H1 (cell line): Measurements from ENCODE around the gene ACBD6. TPM values are rescaled to one million over a fixed set of nuclear protein-coding genes. Genes with fewer than 3 reads are reported as not detected.

ENCODE experiments used
- CTCF ChIA-PET: fragments of 300-600 bp; sonication (Branson Sonifier 250); formaldehyde crosslinking; loops from one replicate; lab custom pipeline; 2021; ENCODE audit not compliant: partially characterized antibody; lab: Charles Lee
- POLR2A ChIA-PET: fragments of 300-600 bp; sonication (Branson Sonifier 250); formaldehyde crosslinking; loops from one replicate; lab custom pipeline; 2021; ENCODE audit warnings: inconsistent platforms; ENCODE audit not compliant: partially characterized antibody; lab: Charles Lee
- DNase-seq, 2 experiments: peaks; one replicate each; pipeline versions ENCODE4 v3.0.0 to v3.0.0-alpha.2; 2010 to 2022; ENCODE audit warnings: low spot score in 2 of 2, low read depth in 1 of 2, mixed read lengths in 1 of 2
- FAIRE-seq: peaks from 2 replicates; lab custom pipeline; 2011; peaks lifted over from hg19 to GRCh38; lab: Jason Lieb, UNC
- H2AFZ ChIP-seq: 2 replicates; pipeline ENCODE4 v1.8.1; 2012; ENCODE audit warnings: low read length, inconsistent platforms
- H2AK5ac ChIP-seq: 2 replicates; pipeline ENCODE4 v1.6.1; 2013; ENCODE audit warnings: low read depth, low read length
- H2BK120ac ChIP-seq: replicated peaks from 2 replicates; pipeline ENCODE3; 2013; ENCODE audit warnings: low read depth, low read length, inconsistent platforms
- H2BK12ac ChIP-seq: 2 replicates; pipeline ENCODE4 v1.6.1; 2013; ENCODE audit warnings: low read depth, low read length
- H2BK15ac ChIP-seq: 2 replicates; pipeline ENCODE4 v1.6.1; 2013; ENCODE audit warnings: low read length
- H2BK20ac ChIP-seq: 2 replicates; pipeline ENCODE4 v1.6.1; 2013; ENCODE audit warnings: low read length
- H2BK5ac ChIP-seq: 2 replicates; pipeline ENCODE4 v1.6.1; 2013; ENCODE audit warnings: low read depth, low read length
- H3K14ac ChIP-seq: 2 replicates; pipeline ENCODE4 v1.6.1; 2013; ENCODE audit warnings: inconsistent platforms; ENCODE audit not compliant: insufficient read length
- H3K18ac ChIP-seq: 2 replicates; pipeline ENCODE4 v1.6.1; 2013; ENCODE audit warnings: low read length; ENCODE audit errors: extremely low read depth
- H3K23ac ChIP-seq: 2 replicates; pipeline ENCODE4 v1.6.1; 2013; ENCODE audit warnings: inconsistent platforms; ENCODE audit not compliant: insufficient read length
- H3K23me2 ChIP-seq: 2 replicates; pipeline ENCODE4 v1.6.1; 2013; ENCODE audit warnings: low read depth, low read length
- H3K27ac ChIP-seq: 2 replicates; pipeline ENCODE4 v1.6.1; 2011; ENCODE audit warnings: low read depth, low read length, inconsistent platforms
- H3K27me3 ChIP-seq, 4 experiments: replicated peaks in 1 of 4; 1 replicate in 1 of 4; 2 replicates in 3 of 4; pipeline versions ENCODE4 v1.6.1 to v1.8.1; 2011 to 2013; ENCODE audit warnings: low read length in 3 of 4, mild to moderate bottlenecking in 3 of 4, inconsistent platforms in 2 of 4, mixed read lengths in 2 of 4, moderate library complexity in 1 of 4; ENCODE audit not compliant: control insufficient read depth in 3 of 4, insufficient read depth in 3 of 4; ENCODE audit errors: extremely low read depth in 1 of 4
- H3K36me3 ChIP-seq, 4 experiments: 2 replicates each; pipeline versions ENCODE4 v1.6.1 to v1.8.1; 2011 to 2013; ENCODE audit warnings: mild to moderate bottlenecking in 4 of 4, low read length in 3 of 4, moderate library complexity in 2 of 4, control low read depth in 1 of 4, inconsistent platforms in 1 of 4; ENCODE audit not compliant: insufficient read depth in 4 of 4, control insufficient read depth in 2 of 4
- H3K4ac ChIP-seq: replicated peaks from 2 replicates; pipeline ENCODE3; 2013; ENCODE audit warnings: low read length, low read depth, mixed read lengths, inconsistent platforms; ENCODE audit not compliant: insufficient read length
- H3K4me1 ChIP-seq, 4 experiments: replicated peaks in 1 of 4; 1 replicate in 1 of 4; 2 replicates in 3 of 4; pipeline versions ENCODE4 v1.6.1 to v1.8.1; 2011 to 2013; ENCODE audit warnings: low read length in 3 of 4, inconsistent platforms in 2 of 4, mixed read lengths in 1 of 4; ENCODE audit not compliant: insufficient read depth in 4 of 4, control insufficient read depth in 3 of 4
- H3K4me2 ChIP-seq, 2 experiments: 2 replicates each; pipeline versions ENCODE4 v1.6.1 to v1.8.1; 2011 to 2013; ENCODE audit warnings: low read depth in 2 of 2, low read length in 2 of 2, control low read depth in 1 of 2, inconsistent platforms in 1 of 2, mild to moderate bottlenecking in 1 of 2; ENCODE audit not compliant: insufficient read depth in 1 of 2
- H3K4me3 ChIP-seq, 4 experiments: fragments of 200-600, 300-600 bp in 1 of 4; sonication (generic), shearing (Covaris generic), sonication (Bioruptor Twin) in 1 of 4; 2 replicates each; pipeline versions ENCODE4 v1.5.1 to v1.8.1; 2011 to 2016; ENCODE audit warnings: low read length in 4 of 4, low read depth in 3 of 4, control low read depth in 2 of 4, inconsistent platforms in 2 of 4, mild to moderate bottlenecking in 2 of 4, mixed read lengths in 1 of 4, moderate library complexity in 1 of 4; ENCODE audit not compliant: insufficient read depth in 2 of 4; ENCODE audit errors: extremely low read depth in 1 of 4
- H3K56ac ChIP-seq: replicated peaks from 2 replicates; pipeline ENCODE3; 2013; ENCODE audit warnings: low read depth, mild to moderate bottlenecking, mixed read lengths, low read length, inconsistent platforms; ENCODE audit not compliant: insufficient read length
- H3K79me1 ChIP-seq: 2 replicates; pipeline ENCODE4 v1.6.1; 2013; ENCODE audit warnings: low read depth, low read length, control low read depth
- H3K79me2 ChIP-seq, 2 experiments: 2 replicates each; pipeline versions ENCODE4 v1.6.1 to v1.8.1; 2012 to 2013; ENCODE audit warnings: low read length in 2 of 2, mild to moderate bottlenecking in 2 of 2, inconsistent platforms in 1 of 2; ENCODE audit not compliant: insufficient read depth in 2 of 2, control insufficient read depth in 1 of 2
- H3K9ac ChIP-seq, 4 experiments: replicated peaks in 1 of 4; 1 replicate in 1 of 4; 2 replicates in 3 of 4; pipeline versions ENCODE4 v1.6.1 to v1.8.1; 2011 to 2013; ENCODE audit warnings: low read depth in 3 of 4, low read length in 3 of 4, control low read depth in 2 of 4, mild to moderate bottlenecking in 2 of 4, moderate library complexity in 2 of 4, inconsistent platforms in 1 of 4; ENCODE audit errors: extremely low read depth in 1 of 4
- H3K9me3 ChIP-seq, 2 experiments: 2 replicates each; pipeline versions ENCODE4 v1.6.1 to v1.8.1; 2012 to 2013; ENCODE audit warnings: mild to moderate bottlenecking in 2 of 2, moderate library complexity in 2 of 2, control low read depth in 1 of 2, inconsistent platforms in 1 of 2, low read depth in 1 of 2, low read length in 1 of 2, mixed read lengths in 1 of 2; ENCODE audit not compliant: insufficient read depth in 2 of 2
- H4K20me1 ChIP-seq, 2 experiments: replicated peaks in 1 of 2; 2 replicates each; pipeline versions ENCODE3 to v1.8.1; 2011 to 2013; ENCODE audit warnings: inconsistent platforms in 2 of 2, low read length in 2 of 2, mild to moderate bottlenecking in 1 of 2; ENCODE audit not compliant: insufficient read depth in 2 of 2, control insufficient read depth in 1 of 2
- H4K5ac ChIP-seq: 2 replicates; pipeline ENCODE4 v1.6.1; 2013; ENCODE audit warnings: low read length, low read depth, mixed read lengths, inconsistent platforms; ENCODE audit not compliant: insufficient read length
- H4K8ac ChIP-seq: 2 replicates; pipeline ENCODE4 v1.8.0; 2013; ENCODE audit warnings: mild to moderate bottlenecking, moderate library complexity, low read length, inconsistent platforms; ENCODE audit not compliant: insufficient read depth; ENCODE audit errors: extremely low read depth
- H4K91ac ChIP-seq: replicated peaks from 2 replicates; pipeline ENCODE3; 2013; ENCODE audit warnings: low read length, mixed read lengths, inconsistent platforms; ENCODE audit not compliant: insufficient read length
- EZH2 ChIP-seq: fragments of 200-600 bp; sonication (generic); IDR thresholded peaks from 2 replicates; pipeline ENCODE4 v1.7.1; 2012; ENCODE audit warnings: low read depth, mild to moderate bottlenecking, moderate library complexity, low read length, inconsistent platforms; ENCODE audit not compliant: severe bottlenecking
- JUN ChIP-seq: IDR thresholded peaks from 2 replicates; pipeline ENCODE4 v1.6.1; 2011; ENCODE audit warnings: low read depth, mild to moderate bottlenecking, improper control_type of control experiment, low read length
- MAX ChIP-seq: IDR thresholded peaks from 2 replicates; pipeline ENCODE4 v1.6.1; 2012; ENCODE audit warnings: inconsistent platforms
- SIN3A ChIP-seq, 2 experiments: IDR thresholded peaks in 1 of 2; conservative IDR thresholded peaks in 1 of 2; 2 replicates each; pipeline ENCODE4 v1.6.1; 2011 to 2012; ENCODE audit warnings: low read length in 2 of 2, improper control_type of control experiment in 1 of 2, low read depth in 1 of 2, mild to moderate bottlenecking in 1 of 2
- SIX5 ChIP-seq: IDR thresholded peaks from 2 replicates; pipeline ENCODE4 v1.6.1; 2011; ENCODE audit warnings: mild to moderate bottlenecking, low read depth, low read length
- SP1 ChIP-seq: IDR thresholded peaks from 2 replicates; pipeline ENCODE4 v1.6.1; 2011; ENCODE audit warnings: low read depth, low read length
- TBP ChIP-seq: IDR thresholded peaks from 2 replicates; pipeline ENCODE4 v1.6.1; 2011; ENCODE audit warnings: low read depth, low read length, improper control_type of control experiment
- TCF12 ChIP-seq: IDR thresholded peaks from 2 replicates; pipeline ENCODE4 v1.6.1; 2011; ENCODE audit warnings: low read depth, mild to moderate bottlenecking, low read length
- TEAD4 ChIP-seq: IDR thresholded peaks from 2 replicates; pipeline ENCODE4 v1.6.1; 2012; ENCODE audit warnings: low read depth, low read length, inconsistent platforms, mixed read lengths
- YY1 ChIP-seq: IDR thresholded peaks from 2 replicates; pipeline ENCODE4 v1.6.1; 2011; ENCODE audit warnings: low read depth, mild to moderate bottlenecking, low read length
- WGBS, 2 experiments: shearing (Covaris generic) in 1 of 2; methylation state at CpG; one replicate each; pipeline versions ENCODE4 v1.1.6 to v1.1.7; 2013 to 2015; ENCODE audit warnings: low lambda C conversion rate in 2 of 2, mixed read lengths in 2 of 2, inconsistent platforms in 1 of 2, low coverage in 1 of 2, missing lambda C conversion rate in 1 of 2; ENCODE audit not compliant: insufficient replicate concordance in 2 of 2, insufficient coverage in 1 of 2, insufficient read length in 1 of 2; ENCODE audit errors: extremely low coverage in 1 of 2, missing lambda C conversion rate in 1 of 2; 5-methylcytosine and 5-hydroxymethylcytosine counted together
- polyA plus RNA-seq, 7 experiments: library from polyadenylated mRNA; depleted of rRNA in 3 of 7; stranded (reverse) in 5 of 7; unstranded in 2 of 7; fragments of >200 nt in 5 of 7; fragments of 200-250 nt in 2 of 7; gene quantifications; 1 replicate in 5 of 7; 2 replicates in 1 of 7; 4 replicates in 1 of 7; pipeline versions ENCODE4 v1.2.1 to v1.2.3, GENCODE V29; 2011 to 2013; ENCODE audit warnings: missing spikeins in 2 of 7, mixed read lengths in 2 of 7
- total RNA-seq: library from RNA; stranded (reverse); fragmentation: NEBNext Ultra II Directional; extraction: Animal tissue kit (Norgen Biotek cat#: 25700); gene quantifications from 2 replicates; pipeline ENCODE4 v1.2.1, GENCODE V29; 2021

The ACBD6 gene
- total and polyA plus RNA-seq, 2 of the 8 experiments (the other 6 are each of a cell fraction or from before 2014, with no cell fraction given) = 52.0 to 67.7 TPM

- Histone ChIP-seq H3K9me3 (peaks cover 13 to 18% of the 10 kb centered on the region in 2 experiments), H3K79me1 (no peaks in the 10 kb centered on the region), H3K27ac (no peak overlapping the region), H2AK5ac (no peak overlapping the region), H2BK12ac (no peak overlapping the region), H3K4me3 (no peak overlapping the region), H2BK5ac (no peak overlapping the region), H2BK15ac (no peak overlapping the region), H4K8ac (no peak overlapping the region), H4K20me1 (no peaks in the 10 kb centered on the region), H3K36me3 (peaks cover 0 to 3% (median 0%) of the 10 kb centered on the region in 4 experiments; a peak in 1 of 8 replicates), H3K23ac (no peak overlapping the region), H3K23me2 (peaks cover under 1% of the 10 kb centered on the region; the same call in 1 of the 2 replicates), H2BK20ac (no peak overlapping the region), H4K5ac (no peak overlapping the region), H3K9ac (no peak overlapping the region), H3K79me2 (no peaks in the 10 kb centered on the region), H2BK120ac (no peak overlapping the region), H3K56ac (no peak overlapping the region), H3K4me2 (no peak overlapping the region), H3K18ac (no peak overlapping the region), H3K4me1 (peaks cover 0 to 3% (median 0%) of the 10 kb centered on the region in 4 experiments; a peak in 1 of 7 replicates), H2AFZ (no peak overlapping the region), H3K27me3 (peaks cover 0 to 4% (median 0%) of the 10 kb centered on the region in 4 experiments; a peak in 2 of 7 replicates), H3K4ac (no peak overlapping the region), H3K14ac (no peak overlapping the region), H4K91ac (no peak overlapping the region)
- WGBS, 2 experiments = 96% methylated on average over 12 of the region's 15 CpGs; no CpG with 5 or more reads in 1 of the 2 experiments
- FAIRE-seq (no peak), DNase-seq (no peak)
- ChIA-PET CTCF (interaction anchor here (0.9 to 1.4 kb wide), 4 partner anchors 8 to 456 kb away, joined by 3 to 4 read pairs (median 3); no protein-coding TSS in a partner anchor), POLR2A (interaction anchor here (1.6 kb wide), 1 partner anchor 12 kb away, joined by 5 read pairs; no protein-coding TSS in a partner anchor)
- TF ChIP-seq TCF12 = no peak
- no peak for TF ChIP-seq JUN
- no peak for TF ChIP-seq SIN3A (conservative IDR thresholded peaks at IDR 0.05 in 1 of 2, IDR thresholded peaks at IDR 0.05 in 1 of 2; ENCODE audit: low read depth in 1 of 2, low read length in 2 of 2)
- TF ChIP-seq EZH2 = no peak
- TF ChIP-seq TBP = no peak
- no peak for TF ChIP-seq SP1
- TF ChIP-seq TEAD4 = no peak
- TF ChIP-seq SIX5 = no peak
- no peak for TF ChIP-seq MAX
- TF ChIP-seq YY1 = no peak
Measured at GRCh38 chr1:180507795-180508724, 5.7 kb upstream of the ACBD6 start.
